IPS-18c (cell line): ENCODE data around the gene PADI4.
"Not testable (repeated sequence)": the region's sequence is repeated elsewhere in the genome, so short reads cannot be mapped to it uniquely, and the experiment has no call there.

ENCODE experiments used
- H3K4me3 ChIP-seq: 2 replicates; pipeline ENCODE4 v1.7.0; 2013; ENCODE audit warnings: low read depth, mild to moderate bottlenecking, low read length, moderate library complexity; ENCODE audit not compliant: insufficient read depth
- H3K9me3 ChIP-seq: one replicate; pipeline ENCODE4 v1.6.1; 2013; ENCODE audit warnings: mild to moderate bottlenecking, low read length, moderate library complexity; ENCODE audit not compliant: control insufficient read depth, insufficient read depth

Gene PADI4

GRCh38 chr1:17305576-17306095, 2.4 kb upstream of the PADI4 start:
- no peak overlapping the region for H3K4me3 ChIP-seq
- no peaks in the 10 kb centered on the region for H3K9me3 ChIP-seq

- H3K9me3 ChIP-seq = no peaks in the 10 kb centered on the region
- H3K4me3 ChIP-seq = no peak overlapping the region
Measured at GRCh38 chr1:17306407-17306806, 1.6 kb upstream of the PADI4 start.

- H3K4me3 ChIP-seq = no peak overlapping the region
- no peaks in the 10 kb centered on the region for H3K9me3 ChIP-seq
Measured at GRCh38 chr1:17306921-17307320, 1.1 kb upstream of the PADI4 start.

GRCh38 chr1:17307329-17307728, 668 bp upstream of the PADI4 start:
- H3K9me3 ChIP-seq = no peaks in the 10 kb centered on the region
- H3K4me3 ChIP-seq = no peak overlapping the region

GRCh38 chr1:17308593-17308992, 596 bp downstream of the PADI4 start:
- Histone ChIP-seq H3K9me3 (no peaks in the 10 kb centered on the region), H3K4me3 (no peak overlapping the region)

- H3K9me3 ChIP-seq = no peaks in the 10 kb centered on the region
- H3K4me3 ChIP-seq = no peak overlapping the region
Measured at GRCh38 chr1:17309426-17310067, 1.6 kb downstream of the PADI4 start.

GRCh38 chr1:17310068-17310640, 2.2 kb downstream of the PADI4 start:
- H3K9me3 ChIP-seq = no peaks in the 10 kb centered on the region
- no peak overlapping the region for H3K4me3 ChIP-seq

- Histone ChIP-seq H3K9me3 (no peaks in the 10 kb centered on the region), H3K4me3 (no peak overlapping the region)
Measured at GRCh38 chr1:17313530-17314309, 5.7 kb downstream of the PADI4 start.

GRCh38 chr1:17314491-17314971, 6.5 kb downstream of the PADI4 start:
- Histone ChIP-seq H3K9me3 (peaks cover 4% of the 10 kb centered on the region), H3K4me3 (no peak overlapping the region)

- Histone ChIP-seq H3K9me3 (peaks cover 7% of the 10 kb centered on the region), H3K4me3 (no peak overlapping the region)
Measured at GRCh38 chr1:17315542-17316130, 7.6 kb downstream of the PADI4 start.

- Histone ChIP-seq H3K9me3 (peaks cover 7% of the 10 kb centered on the region), H3K4me3 (no peak overlapping the region)
Measured at GRCh38 chr1:17316704-17317103, 8.7 kb downstream of the PADI4 start.

- Histone ChIP-seq H3K4me3 (no peak overlapping the region), H3K9me3 (peaks cover 7% of the 10 kb centered on the region)
Measured at GRCh38 chr1:17318262-17318661, 10.3 kb downstream of the PADI4 start.

GRCh38 chr1:17319561-17320350, 11.8 kb downstream of the PADI4 start:
- Histone ChIP-seq H3K9me3 (peaks cover 7% of the 10 kb centered on the region), H3K4me3 (no peak overlapping the region)

GRCh38 chr1:17321857-17322390, 13.9 kb downstream of the PADI4 start:
- H3K4me3 ChIP-seq, H3K9me3 ChIP-seq: not testable (repeated sequence)

- Histone ChIP-seq H3K4me3 (no peak overlapping the region), H3K9me3 (no peaks in the 10 kb centered on the region)
Measured at GRCh38 chr1:17328855-17329254, 20.9 kb downstream of the PADI4 start.

GRCh38 chr1:17329610-17330009, 21.6 kb downstream of the PADI4 start:
- Histone ChIP-seq H3K4me3 (no peak overlapping the region), H3K9me3 (no peaks in the 10 kb centered on the region)

- peaks cover 2% of the 10 kb centered on the region for H3K9me3 ChIP-seq
- H3K4me3 ChIP-seq = no peak overlapping the region
Measured at GRCh38 chr1:17330856-17331255, 22.9 kb downstream of the PADI4 start.
